UCSD-AML1 (cell line): Measurements from ENCODE around the gene VASN.

Source experiments
- DNase-seq: peaks from one replicate; lab custom pipeline; 2025; ENCODE audit not compliant: unreplicated experiment; lab: John Stamatoyannopoulos, UW

Gene VASN

GRCh38 chr16:4419402-4419959 is 47.8 kb downstream of the VASN start:
- DNase-seq, result no peak

- DNase-seq, result no peak
Observed at GRCh38 chr16:4420505-4421105, 49.0 kb downstream of the VASN start.

GRCh38 chr16:4425378-4426020 is 53.9 kb downstream of the VASN start, which contains the start of gene DNAJA3:
Gene DNAJA3 (plus strand): TSS chr16:4425868. CDS start chr16:4425882, 14 bp downstream.
- DNase-seq, result peak; percentile 96

- no peak for DNase-seq
Observed at GRCh38 chr16:4426021-4426684, 54.5 kb downstream of the VASN start.

GRCh38 chr16:4426722-4427372 is 55.2 kb downstream of the VASN start:
- DNase-seq, result no peak

GRCh38 chr16:4428500-4428899 is 56.9 kb downstream of the VASN start:
- DNase-seq, result no peak

- no peak for DNase-seq
Observed at GRCh38 chr16:4431023-4431422, 59.4 kb downstream of the VASN start.
